Stimulated activated CD8-positive, alpha-beta memory T cell treated with anti-CD3 and anti-CD28 coated beads, Interleukin-7, amount 100 ng/mL, for 48 hours (primary cell): ENCODE results near the gene KAZN.
A peak's percentile ranks its signal among the peaks of the same experiment; 100 is the strongest.

ENCODE experiments used
- DNase-seq, 2 donors: peaks; one replicate each; pipeline ENCODE4 v3.0.0-alpha.2; 2020; ENCODE audit warnings: low read depth in 1 of 2; ENCODE audit errors: extremely low read depth in 1 of 2

Gene KAZN

DNA sequence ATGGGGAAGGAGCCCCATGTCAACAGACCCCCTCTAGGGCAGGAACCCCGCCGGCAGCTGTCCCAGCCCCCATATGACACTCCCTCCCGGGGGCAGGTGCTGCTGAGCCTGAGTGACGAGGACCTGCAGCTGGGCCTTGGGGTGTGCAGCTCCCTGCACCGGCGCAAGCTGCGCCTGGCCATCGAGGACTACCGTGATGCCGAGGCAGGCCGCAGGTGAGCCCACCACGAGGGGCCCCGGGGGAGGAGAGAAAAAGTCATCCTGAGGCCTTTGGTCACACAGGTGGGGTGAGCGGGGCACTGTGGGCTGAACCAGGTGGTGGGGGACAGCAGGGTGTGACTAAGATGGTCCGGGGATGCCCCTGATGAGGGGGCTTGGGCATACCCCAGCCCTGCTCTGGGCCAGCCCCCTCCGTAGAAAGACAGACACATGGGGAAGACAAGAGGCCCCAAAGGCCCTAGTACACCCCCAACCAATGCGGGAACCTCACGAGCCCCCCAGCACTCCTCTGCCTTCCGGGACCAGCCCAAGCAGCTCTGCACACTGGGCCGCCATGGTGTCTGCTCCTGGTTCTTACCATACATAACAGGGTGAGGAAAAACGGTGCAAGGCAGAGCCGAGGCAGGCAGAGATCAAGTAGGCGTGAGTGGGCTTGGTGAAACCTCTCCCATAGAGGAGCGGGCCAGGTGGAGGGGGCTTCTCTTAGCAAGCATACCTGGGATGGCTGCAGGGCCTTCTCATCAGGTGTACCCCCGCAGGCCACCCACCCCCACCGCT lies 496.4 kb downstream of the KAZN start:
- no peak for DNase-seq

DNA sequence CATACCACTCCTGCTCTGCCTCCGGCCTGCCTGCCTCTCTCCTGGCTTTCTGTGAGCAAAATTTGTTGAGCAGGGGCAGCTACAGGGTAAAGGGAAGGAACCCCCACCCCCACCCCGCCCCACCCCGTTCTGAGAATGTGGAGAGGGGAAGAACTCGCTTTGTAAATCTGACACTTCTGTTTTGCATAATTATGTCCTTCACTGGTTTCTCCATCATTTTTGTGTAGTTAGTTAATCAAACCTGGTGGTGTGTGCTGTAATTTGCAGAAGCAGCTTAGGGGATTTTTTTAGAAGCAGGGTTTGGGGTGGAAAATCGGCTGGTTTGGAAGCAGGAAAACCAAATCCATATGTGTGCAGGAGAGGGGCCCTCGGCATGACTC lies 497.0 kb downstream of the KAZN start:
- DNase-seq, result no peak

DNA sequence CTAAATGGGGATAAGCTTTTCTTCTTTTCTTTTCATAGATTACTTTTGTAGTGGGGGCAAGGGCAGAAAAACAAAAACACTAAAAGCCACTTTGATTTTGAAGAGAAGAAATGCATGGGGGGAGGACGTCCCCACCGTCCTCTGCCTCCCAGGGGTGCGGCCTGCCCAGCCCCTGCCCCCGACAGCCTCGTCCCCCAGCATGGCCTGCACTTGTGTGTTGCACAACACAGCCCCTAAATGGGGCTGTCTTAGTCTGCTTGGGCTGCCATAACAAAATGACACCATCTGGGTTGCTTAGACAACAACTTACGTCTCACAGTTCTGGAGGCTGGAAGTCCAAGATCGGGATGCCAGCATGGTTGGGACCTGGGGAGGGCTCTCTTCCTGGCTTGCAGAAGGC lies 497.8 kb downstream of the KAZN start:
- no peak for DNase-seq

DNA sequence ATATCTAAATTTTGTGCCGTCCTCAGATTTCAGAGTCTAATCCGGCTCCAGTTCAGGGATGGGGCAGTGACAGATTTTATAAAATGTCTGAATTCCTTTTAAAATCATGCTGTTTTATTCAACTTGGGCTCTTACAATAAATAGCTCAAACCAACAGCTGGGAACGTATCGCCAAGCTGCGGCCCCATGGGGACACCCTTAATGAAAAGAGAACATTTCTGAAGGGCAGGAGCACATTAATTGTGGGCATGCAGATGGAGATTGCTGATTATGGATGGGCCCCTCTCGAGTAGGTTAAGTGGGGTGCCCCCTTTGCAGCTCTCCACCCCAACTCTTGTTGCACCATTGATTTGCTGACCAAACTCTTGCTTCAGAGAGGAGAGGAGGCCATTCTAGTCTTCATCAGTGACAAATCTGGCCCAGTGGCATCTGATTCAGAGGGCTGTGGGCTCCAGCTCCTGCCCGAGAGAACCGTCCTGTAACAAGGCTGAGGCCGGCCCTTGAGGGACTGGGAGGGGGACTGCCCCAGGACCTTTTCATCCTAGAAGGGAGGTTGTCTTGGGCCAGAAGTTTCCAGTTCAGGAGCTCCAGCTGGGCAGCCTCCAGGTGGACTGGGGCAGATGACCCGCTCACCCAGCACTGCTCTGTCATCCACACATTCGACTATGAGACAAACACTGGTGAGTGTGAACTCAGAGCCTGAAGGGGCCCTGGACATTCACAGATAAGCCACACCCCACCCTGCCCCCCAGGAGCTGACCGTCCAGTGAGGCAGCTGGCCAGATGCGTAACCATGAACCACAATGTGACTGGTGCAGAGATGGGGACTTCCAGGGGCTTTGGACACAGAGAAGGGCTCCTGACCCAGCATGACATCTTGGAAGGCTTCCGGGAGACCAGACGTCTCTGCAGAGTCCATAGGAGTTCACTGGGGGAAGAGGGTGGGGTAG lies 500.0 kb downstream of the KAZN start:
- DNase-seq, result no peak

DNA sequence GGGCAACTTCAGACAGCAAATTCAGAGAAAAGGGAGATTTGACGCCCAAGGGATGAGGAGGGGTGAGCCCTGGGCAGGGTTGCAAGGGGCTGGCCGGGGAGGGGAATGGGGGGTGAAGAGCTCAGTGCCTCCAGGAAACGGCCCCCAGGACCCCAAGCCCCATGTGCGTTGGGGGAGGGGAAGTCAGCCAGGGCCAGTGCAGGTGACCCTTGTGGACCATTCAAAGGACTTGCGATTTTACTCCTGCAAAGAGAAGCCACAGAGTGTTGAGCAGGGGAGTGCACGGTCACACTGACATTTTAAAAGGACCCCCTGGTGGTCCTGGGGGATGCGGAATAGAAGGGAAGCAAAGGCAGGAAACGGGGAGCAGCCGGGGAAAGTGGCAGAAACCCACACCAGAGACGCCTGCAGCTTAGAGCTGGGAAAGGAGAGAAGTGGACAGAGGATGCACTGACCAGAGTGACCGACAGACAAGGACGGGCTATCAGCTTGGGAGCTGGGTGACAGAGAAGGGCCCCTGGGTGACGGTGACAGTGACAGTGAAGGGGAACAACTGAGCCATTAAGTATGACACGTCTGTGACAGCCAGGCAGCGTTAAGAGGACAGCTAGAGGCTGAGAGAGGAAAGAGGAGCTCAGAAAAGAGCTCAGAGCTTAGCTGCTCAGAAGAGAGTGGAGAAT lies 501.1 kb downstream of the KAZN start:
- DNase-seq, result no peak

DNA sequence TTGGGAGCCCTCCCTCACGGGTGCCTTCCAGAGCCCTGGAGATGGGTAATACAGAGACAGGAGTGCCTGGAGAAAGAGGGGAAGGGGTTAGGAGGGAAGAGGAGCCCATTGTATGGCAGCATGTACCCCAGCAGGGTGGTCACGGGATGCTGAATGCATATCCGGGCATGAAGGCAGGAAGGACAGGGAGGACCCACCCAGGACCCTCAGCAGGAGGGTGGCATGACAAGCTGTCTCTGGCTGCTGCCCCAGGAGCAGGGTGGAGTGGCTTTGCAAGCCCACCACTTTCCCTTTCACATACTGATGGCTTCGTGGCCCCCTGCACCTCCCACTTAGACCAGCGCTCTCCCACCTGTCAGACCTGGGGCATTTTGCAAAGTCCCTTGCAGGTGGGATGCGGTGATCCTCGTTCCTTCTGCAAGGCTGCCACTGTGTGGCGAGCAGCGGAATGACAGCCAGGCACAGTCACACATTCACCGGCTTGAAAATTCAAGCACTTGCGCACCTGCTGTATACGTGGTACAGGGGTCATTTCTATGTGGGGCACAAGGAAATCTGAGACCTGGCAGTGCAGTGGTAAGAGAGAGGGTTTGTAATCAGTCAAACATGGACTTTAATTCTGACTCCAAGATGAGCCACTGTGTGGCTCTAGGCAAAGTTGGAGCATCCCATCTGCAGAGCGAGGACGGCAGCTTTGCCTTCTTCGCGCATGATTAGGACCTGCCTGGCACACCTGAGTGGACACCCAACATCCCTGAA lies 501.8 kb downstream of the KAZN start:
- peak; percentile 17 to 23 for DNase-seq

DNA sequence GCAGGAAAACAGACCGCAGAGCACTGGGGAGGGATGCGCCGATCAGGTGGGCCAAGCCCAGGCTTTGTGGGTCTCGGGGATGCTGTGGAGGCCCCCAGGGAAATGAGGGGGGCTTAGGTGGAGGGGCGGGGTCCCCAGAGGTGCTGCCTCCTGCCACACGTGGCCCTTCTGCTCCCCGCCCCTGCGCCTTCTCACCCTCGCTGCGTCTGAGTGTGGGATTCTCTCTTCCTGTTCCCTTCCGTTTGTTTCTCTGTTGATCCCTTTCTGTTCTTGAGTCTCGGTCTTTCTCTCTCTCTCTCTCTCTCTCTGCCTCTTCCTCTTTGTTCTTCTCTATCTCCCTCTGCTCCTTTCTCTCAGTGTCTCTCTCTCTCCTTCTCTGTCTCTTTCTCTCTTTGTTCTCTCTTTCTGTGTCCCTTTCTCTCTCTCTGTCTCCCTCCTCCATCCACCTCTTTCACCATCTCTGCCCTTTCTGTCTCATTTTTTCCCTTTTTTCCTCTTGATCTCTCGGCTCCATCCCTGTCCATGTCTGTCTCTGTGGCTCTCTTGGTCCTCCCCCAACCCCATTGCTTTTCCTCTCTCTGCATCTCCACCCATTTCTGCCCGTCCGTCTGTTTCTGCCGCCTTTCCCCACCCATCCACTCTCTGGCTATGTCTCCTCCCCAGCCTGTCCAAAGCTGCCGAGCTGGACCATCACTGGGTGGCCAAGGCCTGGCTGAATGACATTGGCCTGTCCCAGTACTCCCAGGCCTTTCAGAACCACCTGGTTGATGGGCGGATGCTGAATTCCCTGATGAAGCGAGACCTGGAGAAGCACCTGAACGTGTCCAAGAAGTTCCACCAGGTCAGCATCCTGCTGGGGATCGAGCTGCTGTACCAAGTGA lies 502.6 kb downstream of the KAZN start:
- no peak for DNase-seq

DNA sequence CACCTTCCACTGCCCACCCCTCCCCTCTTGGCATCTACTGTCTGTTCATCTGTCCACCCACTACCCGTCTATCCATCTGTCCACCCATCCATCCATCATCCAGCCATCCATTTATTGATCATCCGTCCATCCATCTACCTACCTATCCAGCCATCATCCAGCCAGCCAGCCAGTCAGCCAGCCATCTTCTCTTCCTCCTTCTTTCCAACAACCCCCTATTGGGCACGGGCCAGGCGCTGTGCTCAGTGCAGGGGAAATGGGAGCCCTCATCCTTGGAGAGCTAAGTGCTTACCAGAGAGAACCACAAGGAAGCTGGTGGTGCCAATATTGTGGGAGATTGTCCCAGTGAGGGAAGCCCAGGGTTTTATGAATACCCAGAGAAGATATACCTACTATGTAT lies 503.3 kb downstream of the KAZN start:
- DNase-seq, result no peak

DNA sequence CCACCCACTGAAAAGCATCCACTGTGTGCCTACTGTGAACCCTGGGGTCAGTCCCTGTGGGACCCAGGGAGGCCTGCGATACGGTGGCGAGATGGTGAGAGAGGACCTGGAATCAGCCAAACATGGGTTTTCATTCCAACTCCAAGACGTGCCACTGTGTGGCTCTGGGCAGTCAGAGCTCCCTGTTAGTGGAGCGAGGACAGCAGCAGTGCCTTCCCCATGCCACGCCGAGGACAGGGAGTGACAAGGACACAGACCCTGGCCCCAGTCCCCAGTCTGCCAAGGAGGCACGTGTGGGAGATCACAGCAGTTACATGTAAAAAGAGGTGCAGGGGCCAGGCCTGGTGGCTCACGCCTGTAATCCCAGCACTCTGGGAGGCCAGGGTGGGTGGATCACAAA lies 504.2 kb downstream of the KAZN start:
- DNase-seq, result no peak

DNA sequence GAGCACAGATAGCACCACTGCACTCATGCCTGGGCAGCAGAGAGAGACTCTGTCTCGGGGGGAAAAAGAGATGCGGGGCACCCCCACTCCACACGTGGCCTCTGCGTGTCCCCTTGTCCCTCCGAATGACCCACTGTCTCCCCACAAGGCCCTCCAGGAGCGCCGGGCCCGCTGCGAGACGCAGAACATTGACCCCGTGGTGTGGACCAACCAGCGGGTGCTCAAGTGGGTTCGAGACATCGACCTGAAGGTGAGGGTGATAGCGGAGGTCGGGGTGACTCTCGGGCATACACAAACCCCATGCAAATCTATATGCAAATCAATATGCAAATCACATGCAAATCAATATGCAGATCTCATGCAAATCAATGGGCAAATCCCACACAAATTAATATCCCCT lies 504.7 kb downstream of the KAZN start:
- DNase-seq, result no peak

DNA sequence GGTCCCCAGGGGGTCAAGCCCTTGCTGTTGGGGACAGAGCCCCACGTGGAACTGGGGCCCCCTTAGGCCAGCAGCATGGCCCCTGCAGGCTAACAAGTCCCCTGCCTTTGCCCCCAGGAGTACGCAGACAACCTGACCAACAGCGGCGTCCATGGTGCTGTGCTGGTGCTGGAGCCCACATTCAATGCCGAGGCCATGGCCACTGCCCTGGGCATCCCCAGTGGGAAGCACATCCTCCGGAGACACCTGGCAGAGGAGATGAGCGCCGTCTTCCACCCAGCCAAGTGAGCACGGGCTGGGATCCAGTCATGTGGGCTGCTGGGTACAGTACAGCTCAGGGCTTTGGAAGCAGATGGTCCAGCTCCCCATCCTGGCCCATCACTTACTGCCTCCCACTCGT lies 505.4 kb downstream of the KAZN start:
- no peak for DNase-seq

DNA sequence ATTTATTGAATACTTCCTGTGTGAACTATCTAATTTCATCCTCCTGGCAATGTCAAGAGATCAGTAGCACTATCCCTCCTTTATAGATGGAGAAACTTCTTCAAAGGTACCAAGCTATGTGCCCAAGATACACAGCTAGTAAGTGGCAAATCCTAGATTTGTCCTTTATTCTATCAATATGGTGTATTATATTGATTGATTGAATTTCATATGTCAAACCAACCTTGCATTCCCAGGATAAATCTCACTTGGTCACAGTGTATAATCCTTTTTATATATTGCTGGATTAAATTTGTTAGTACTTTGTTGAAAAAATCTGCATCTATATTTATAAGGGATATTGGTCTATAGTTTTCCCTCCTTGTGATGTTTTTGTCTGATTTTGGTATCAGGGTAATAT lies 506.3 kb downstream of the KAZN start:
- no peak for DNase-seq

DNA sequence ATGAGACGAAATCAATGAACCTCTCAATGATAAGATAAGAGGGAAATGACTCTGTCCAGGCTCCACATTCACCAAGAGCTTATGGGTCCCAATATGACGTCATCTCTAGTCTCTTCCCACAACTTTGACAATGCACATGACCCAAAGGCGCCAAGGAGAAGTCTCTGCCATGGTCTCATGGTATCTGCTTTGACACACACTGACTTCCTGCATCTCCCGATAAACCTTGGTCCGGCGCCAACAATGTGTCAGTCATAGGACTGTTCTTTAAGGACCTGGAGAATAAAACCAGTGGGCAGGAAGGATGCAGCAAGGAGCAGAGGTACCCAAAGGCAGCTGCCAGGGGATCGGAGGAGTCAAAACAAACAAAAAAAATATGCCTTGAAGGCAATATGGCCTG lies 508.1 kb downstream of the KAZN start:
- DNase-seq, result no peak

DNA sequence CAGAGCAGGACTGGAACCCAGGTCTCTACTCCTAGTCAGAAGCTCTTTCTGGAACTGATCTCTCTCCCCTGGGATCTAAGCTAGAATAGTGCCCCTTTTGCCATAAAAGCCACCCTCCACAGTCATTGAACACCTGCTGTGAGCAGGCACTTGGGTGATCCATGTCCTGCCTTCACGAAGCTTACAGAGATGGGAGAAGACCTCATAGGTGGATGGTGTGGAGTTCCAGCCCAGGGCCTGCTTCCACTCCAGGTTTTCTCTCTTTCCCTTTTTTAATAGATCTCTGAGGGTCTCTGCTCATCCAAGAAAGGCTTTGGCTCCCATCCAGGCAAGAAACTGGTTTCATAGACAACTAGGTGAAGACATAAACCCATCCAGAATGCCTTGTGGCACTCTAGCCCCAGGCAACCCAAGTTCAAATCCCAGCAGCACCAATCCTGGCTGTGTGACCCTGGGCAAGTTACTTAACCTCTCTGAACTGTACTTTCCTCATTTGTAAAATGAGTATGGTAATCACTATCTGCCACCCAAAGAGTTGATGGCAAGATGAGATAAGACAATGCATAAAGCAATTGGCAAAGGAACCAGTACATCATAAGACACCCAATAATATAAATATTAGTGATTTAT lies 508.7 kb downstream of the KAZN start:
- DNase-seq, result no peak

DNA sequence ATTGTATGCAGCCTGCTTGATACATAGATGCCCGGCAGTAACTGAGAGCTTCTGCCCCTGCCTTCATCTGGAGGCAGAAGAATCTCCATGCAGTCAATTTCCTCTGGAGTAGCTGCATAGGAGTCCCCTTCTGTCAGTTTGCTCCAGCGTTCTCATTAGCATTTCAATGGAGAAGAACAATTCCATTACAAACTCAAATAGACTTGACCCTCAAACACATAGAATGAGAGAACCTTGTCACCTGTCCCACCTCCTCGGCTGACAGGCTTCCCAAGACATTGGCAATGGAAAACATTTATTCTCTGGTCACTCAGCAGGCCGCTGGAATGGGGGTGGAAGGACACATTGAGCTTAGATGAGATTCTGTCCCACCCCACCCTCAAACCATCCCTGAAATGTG lies 509.4 kb downstream of the KAZN start:
- DNase-seq, result no peak

DNA sequence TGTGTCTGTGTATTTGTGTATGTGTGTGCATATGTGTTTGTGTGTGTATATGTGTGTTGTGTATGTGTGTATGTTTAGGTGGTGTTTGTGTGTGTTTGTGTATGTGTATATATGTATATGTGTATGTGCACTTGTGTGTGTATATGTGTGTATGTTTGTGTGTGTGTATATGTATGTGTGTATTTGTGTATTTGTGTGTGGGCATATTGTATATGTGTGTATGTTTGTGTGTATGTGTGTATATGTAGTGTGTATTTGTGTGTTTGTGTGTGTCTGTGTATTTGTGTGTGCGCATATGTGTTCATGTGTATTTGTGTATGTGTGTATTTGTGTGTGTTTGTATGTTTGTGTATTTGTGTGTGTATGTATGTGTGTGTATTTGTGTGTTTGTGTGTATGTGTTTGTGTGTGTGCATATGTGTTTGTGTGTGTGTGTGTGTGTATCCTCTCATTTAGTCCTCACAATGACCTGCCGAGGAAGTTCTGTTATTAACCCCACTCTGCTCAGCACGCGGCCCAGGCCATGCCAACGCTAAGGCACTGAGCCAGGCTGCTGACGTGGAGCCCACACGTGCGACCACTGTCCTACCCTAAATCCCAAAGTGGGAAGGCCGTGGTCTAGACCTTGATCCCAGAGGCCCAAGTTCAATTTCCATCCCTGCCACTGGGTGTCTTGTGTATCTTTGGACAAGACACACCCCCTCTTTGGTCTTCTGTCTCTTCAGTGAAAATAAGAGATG lies 511.8 kb downstream of the KAZN start:
- no peak for DNase-seq

DNA sequence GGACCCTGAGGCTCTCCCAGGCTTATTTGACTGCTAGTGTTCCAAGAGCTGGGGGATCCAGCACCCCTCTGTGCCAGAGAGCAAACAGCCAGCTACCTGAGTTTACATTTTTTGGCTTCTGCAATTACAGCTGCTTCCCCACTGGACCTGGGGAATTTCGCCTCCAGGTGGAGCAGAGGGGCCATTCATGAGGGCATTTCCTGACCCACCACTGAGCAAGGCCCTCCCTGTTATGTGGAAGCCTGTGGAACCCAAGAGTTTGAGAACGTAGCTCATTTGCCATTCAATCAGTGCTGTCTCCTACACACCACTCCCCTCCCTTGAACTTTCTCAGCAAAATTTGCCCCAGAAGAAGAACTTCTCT lies 512.4 kb downstream of the KAZN start:
- no peak for DNase-seq

DNA sequence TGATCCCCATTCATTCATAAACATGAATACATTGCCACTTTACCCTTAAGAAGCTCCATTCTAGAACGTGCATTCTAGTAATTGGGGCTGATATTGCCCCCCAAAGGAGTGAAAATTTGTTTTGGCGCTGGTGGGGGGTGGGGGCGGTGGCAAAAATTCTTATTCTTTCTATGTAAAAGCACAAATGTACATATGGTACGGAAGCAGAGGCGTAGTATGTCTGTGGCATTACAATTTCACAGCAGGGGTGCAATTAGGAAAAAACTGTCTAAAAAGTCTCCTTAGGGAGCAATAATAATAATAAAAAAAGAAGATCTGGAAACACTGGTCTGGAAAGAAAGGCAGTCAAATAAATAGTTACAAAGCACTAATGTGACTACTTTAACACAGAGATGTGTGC lies 514.7 kb downstream of the KAZN start:
- no peak for DNase-seq

DNA sequence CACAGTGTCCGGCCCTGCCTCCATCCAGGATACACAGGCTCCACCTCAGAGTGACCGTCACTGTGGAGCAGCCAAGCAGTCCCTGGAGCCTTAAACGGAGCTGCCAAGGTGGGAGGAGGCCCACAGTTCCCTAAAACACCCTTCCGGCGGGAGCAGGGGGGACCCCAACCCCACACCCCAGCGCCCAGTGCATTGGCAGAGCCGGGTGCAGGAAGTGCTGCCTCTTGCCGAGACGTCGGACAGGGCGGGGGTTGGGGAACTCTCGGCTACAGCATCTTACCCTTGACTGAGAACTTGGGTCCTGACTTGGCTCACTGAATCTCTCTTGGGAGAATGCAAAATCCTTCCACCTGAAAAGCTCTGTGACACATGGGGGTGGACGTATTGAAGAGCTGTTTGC lies 516.4 kb downstream of the KAZN start:
- DNase-seq, result no peak
